Body of pancreas (tissue), 4 donors: ENCODE data around the gene KRTAP5-7. TPM values are rescaled to one million over a fixed set of nuclear protein-coding genes. Genes with fewer than 3 reads are reported as not detected.
"Not testable (repeated sequence)": the region's sequence is repeated elsewhere in the genome, so short reads cannot be mapped to it uniquely, and the experiment has no call there.

Source experiments
- ATAC-seq: fragments of 150-250 bp; one replicate; pipeline ENCODE4 v1.9.1; 2016
- DNase-seq, 4 donors: peaks; one replicate each; pipeline ENCODE4 v3.0.0-alpha.2; 2019
- H3K27ac ChIP-seq, 4 donors: fragments of 200-600 bp; sonication (generic); 1 replicate in 3 of 4; 2 replicates in 1 of 4; pipeline versions ENCODE4 v1.5.1 to v1.6.1; 2016 to 2019; ENCODE audit warnings: mild to moderate bottlenecking in 1 of 4, mixed read lengths in 1 of 4, moderate library complexity in 1 of 4
- H3K27me3 ChIP-seq, 2 donors: fragments of 200-600 bp; sonication (generic); one replicate each; pipeline ENCODE4 v1.6.0; 2016; ENCODE audit warnings: mild to moderate bottlenecking in 1 of 2
- H3K36me3 ChIP-seq, 2 donors: fragments of 200-600 bp; sonication (generic); replicated peaks in 1 of 2; 2 replicates each; pipeline ENCODE4 v1.5.1; 2016; ENCODE audit warnings: low read depth in 2 of 2; ENCODE audit not compliant: insufficient read depth in 1 of 2
- H3K4me1 ChIP-seq: fragments of 200-600 bp; sonication (generic); one replicate; pipeline ENCODE4 v1.6.0; 2016
- H3K4me3 ChIP-seq, 2 donors: fragments of 200-600 bp; sonication (generic); 1 replicate in 1 of 2; 2 replicates in 1 of 2; pipeline ENCODE4 v1.5.1; 2016 to 2019
- H3K9me3 ChIP-seq, 3 donors: fragments of 200-600 bp; sonication (generic); 1 replicate in 2 of 3; 2 replicates in 1 of 3; pipeline ENCODE4 v1.5.1; 2016
- POLR2A ChIP-seq, 3 donors: fragments of 450-650 bp; IDR thresholded peaks; one replicate each; pipeline ENCODE4 v1.6.1; 2016; ENCODE audit warnings: antibody characterized with exemption in 3 of 3, mild to moderate bottlenecking in 2 of 3
- WGBS, 2 donors: methylation state at CpG; one replicate each; pipeline ENCODE4 v1.1.5; 2017; 5-methylcytosine and 5-hydroxymethylcytosine counted together
- intact Hi-C: fragments of 100-400 bp; cut with DNase I; formaldehyde crosslinking; loops from one replicate; pipeline ENCODE4 v1.15.1; 2023
- total RNA-seq, 2 donors: library from RNA; depleted of rRNA; stranded (reverse); fragments of >200 nt; gene quantifications; one replicate each; pipeline ENCODE4 v1.1.0, GENCODE V29; 2016
- TF ChIP-seq, protein P1 (sequence below), 7 experiments: fragments of 450-650 bp in 4 of 7; fragments of 200-600 bp in 3 of 7; sonication (generic) in 3 of 7; IDR thresholded peaks; one replicate each; pipeline ENCODE4 v1.5.1; 2016 to 2019; ENCODE audit warnings: antibody characterized with exemption in 7 of 7

KRTAP5-7 gene
- total RNA-seq, 2 donors from 2014 or later, result not detected

DNA sequence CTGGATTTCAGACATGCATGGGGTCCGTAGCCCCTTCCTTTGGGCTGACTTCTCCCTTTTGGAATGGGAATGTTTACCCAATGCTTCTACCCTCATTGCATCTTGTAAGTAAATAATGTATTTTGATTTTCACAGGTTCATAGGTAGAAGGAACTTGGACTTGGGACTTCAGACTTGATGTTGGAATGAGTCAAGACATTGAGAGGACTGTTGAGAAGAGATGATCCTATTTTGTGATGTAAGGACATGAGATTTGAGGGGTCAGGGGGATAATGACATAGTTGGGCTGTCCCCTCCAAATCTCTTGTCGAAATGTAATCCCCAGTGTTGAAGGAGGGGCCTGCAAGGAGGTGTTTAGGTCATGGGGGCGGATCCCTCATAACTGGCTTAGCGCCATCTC, 37.4 kb downstream of the KRTAP5-7 start:
- intact Hi-C loops, result no loop called here
- ATAC-seq, result no peak

DNA sequence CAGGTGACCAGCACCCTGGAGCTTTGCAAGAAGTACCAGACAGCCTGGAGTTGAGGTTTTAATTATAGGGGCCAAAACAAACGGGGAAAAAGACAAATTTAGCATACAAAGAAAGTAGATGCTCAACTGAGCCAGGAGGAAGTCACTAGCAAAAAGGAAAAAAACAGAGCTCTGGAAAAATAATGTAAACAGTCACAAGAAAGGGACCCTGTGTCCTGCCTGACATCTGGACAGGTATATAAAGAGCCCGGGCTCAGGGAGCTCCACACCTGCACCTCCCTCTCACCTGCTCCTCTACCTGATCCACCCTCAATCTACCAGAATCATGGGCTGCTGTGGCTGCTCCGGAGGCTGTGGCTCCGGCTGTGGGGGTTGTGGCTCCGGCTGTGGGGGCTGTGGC, 38.2 kb downstream of the KRTAP5-7 start, which contains the start of gene KRTAP5-10:
Gene KRTAP5-10 (plus strand): TSS at position 301 of the 400 bp plus-strand sequence. CDS start 25 bp downstream, at position 326.
- intact Hi-C loops, result no loop called here
- H3K9me3 ChIP-seq, result no peaks in the 10 kb centered on the region
- ATAC-seq (no peak), DNase-seq (no peak)
- no peak within 1 kb of the TSS for H3K27ac ChIP-seq
- no peaks in the 10 kb centered on the region for H3K36me3 ChIP-seq
- H3K27me3 ChIP-seq, result no peaks in the 10 kb centered on the region
- WGBS, 2 donors, result 61 to 77% methylated on average over 2 to 5 of the region's 5 CpGs
- TF ChIP-seq, protein P1, sequence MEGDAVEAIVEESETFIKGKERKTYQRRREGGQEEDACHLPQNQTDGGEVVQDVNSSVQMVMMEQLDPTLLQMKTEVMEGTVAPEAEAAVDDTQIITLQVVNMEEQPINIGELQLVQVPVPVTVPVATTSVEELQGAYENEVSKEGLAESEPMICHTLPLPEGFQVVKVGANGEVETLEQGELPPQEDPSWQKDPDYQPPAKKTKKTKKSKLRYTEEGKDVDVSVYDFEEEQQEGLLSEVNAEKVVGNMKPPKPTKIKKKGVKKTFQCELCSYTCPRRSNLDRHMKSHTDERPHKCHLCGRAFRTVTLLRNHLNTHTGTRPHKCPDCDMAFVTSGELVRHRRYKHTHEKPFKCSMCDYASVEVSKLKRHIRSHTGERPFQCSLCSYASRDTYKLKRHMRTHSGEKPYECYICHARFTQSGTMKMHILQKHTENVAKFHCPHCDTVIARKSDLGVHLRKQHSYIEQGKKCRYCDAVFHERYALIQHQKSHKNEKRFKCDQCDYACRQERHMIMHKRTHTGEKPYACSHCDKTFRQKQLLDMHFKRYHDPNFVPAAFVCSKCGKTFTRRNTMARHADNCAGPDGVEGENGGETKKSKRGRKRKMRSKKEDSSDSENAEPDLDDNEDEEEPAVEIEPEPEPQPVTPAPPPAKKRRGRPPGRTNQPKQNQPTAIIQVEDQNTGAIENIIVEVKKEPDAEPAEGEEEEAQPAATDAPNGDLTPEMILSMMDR (IDR thresholded peaks at IDR 0.05), result no peak
- TF ChIP-seq POLR2A (IDR thresholded peaks at IDR 0.05), result no peak
- H3K4me3 ChIP-seq, result no peak within 1 kb of the TSS
- H3K4me1 ChIP-seq, result no peaks in the 10 kb centered on the region

More for the DNA sequence above, 37.4 kb downstream of the KRTAP5-7 start:
- no peaks in the 10 kb centered on the region for H3K4me1 ChIP-seq
- no peak for TF ChIP-seq POLR2A (IDR thresholded peaks at IDR 0.05)
- no peak overlapping the region for H3K4me3 ChIP-seq
- DNase-seq, result no peak
- H3K36me3 ChIP-seq, result no peaks in the 10 kb centered on the region
- 86 to 91% methylated on average over 4 of the region's 4 CpGs for WGBS, 2 donors
- no peak overlapping the region for H3K27ac ChIP-seq
- no peaks in the 10 kb centered on the region for H3K9me3 ChIP-seq
- H3K27me3 ChIP-seq, result no peaks in the 10 kb centered on the region

DNA sequence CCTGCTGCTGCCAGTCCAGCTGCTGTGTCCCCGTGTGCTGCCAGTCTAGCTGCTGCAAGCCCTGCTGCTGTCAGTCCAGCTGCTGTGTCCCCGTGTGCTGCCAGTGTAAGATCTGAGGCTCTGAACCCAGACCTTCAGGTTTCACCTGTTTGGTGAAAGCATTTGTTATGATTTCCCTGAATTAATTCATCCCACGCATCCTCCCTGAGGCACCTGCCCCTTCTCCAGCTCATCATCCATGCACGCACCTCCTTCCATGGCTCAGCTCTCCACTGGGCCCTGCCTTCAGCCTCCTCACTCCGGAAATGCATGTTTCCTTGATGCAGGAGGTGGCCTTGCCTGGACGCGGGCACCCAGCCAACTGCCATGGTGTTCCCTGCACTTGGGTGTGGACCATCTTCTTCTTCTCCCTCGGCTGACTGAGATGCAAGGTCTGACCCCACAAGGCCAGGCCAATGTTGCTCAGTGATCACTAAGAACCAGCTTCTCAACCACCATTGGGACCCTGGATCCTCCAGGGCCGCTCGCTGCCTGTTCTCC, 39.1 kb downstream of the KRTAP5-7 start:
- Histone ChIP-seq H3K9me3 (no peaks in the 10 kb centered on the region), H3K36me3 (no peaks in the 10 kb centered on the region), H3K27me3 (no peaks in the 10 kb centered on the region), H3K27ac (no peak overlapping the region), H3K4me1 (no peaks in the 10 kb centered on the region), H3K4me3 (no peak overlapping the region)
- 80 to 82% methylated on average over 9 to 10 of the region's 10 CpGs for WGBS, 2 donors
- no peak for TF ChIP-seq POLR2A (IDR thresholded peaks at IDR 0.05)
- TF ChIP-seq, protein P1 (IDR thresholded peaks at IDR 0.05), result no peak
- intact Hi-C loops, result no loop called here
- ATAC-seq (no peak), DNase-seq (no peak)

DNA sequence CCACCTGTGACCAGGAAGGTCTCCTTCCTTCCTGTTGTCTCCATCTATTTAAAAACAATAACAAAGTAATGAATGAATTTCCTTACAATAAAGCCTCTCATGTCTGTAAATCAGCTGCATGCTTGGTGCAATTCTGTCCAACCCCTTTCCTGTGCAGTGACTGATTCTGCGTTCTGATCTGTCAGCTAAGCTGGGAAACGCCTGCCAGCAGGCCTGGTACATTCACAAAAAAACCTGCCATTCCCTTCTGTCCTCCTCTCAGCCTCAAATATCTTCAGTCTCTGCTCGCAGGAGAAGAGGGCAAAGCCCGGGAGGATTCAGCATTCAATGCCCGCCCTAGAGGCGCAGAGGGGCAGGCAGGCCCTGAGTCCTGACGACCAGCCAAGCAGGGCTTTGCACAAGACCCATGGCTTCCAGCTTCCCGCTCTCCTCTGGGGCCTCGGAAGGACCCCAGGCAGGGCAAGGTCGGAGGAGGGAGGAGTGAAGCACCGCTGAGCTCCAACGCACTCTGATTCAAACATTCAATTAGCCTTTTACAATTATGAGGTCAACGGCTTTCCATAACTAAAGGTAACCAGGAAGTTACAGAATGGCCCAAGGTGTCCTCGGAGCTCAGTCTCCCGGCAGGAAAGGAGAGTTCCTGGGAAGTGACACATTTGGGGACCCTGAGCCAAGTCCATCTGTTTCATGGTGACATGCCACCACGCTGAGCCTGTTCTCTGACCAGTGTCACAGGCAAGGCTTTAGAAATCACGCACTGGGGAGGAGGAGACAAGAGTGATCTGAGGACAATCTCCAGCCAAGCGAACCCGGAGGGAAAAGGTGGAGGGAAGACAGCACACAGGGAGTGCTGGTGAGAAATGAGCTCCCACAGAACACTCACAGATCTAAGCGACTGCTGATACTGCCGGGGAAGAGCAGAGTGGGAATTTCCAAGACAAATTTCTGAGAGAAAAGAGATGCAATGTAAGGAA, 39.8 kb downstream of the KRTAP5-7 start:
- H3K9me3 ChIP-seq, H3K4me1 ChIP-seq, DNase-seq, intact Hi-C loops, H3K27me3 ChIP-seq, H3K27ac ChIP-seq, H3K36me3 ChIP-seq, H3K4me3 ChIP-seq, ATAC-seq: not testable (repeated sequence)
- 61 to 70% methylated on average over 10 to 19 of the region's 21 CpGs for WGBS, 2 donors

DNA sequence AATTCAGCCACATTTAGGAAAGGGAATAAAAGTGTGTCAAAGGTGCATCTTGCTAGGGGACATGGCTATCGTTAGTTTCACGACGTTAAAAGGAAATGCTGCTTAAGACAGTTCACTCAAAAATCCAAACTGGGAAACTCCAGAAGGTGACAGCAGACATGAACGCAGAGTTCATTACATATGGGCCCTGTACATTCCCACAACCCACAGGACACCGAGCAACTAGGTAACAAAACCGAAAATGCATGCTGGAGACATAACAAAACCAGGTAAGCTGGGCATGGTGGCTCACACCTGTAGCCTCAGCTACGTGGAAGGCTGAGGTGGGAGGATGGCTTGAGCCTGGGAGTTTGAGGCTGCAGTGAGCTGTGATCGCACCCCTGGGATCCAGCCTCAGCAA, 40.6 kb downstream of the KRTAP5-7 start:
- 71 to 76% methylated on average over 7 to 8 of the region's 8 CpGs for WGBS, 2 donors
- intact Hi-C loops, ATAC-seq, DNase-seq, H3K27me3 ChIP-seq, H3K27ac ChIP-seq, H3K36me3 ChIP-seq, H3K4me1 ChIP-seq, H3K4me3 ChIP-seq, H3K9me3 ChIP-seq: not testable (repeated sequence)

DNA sequence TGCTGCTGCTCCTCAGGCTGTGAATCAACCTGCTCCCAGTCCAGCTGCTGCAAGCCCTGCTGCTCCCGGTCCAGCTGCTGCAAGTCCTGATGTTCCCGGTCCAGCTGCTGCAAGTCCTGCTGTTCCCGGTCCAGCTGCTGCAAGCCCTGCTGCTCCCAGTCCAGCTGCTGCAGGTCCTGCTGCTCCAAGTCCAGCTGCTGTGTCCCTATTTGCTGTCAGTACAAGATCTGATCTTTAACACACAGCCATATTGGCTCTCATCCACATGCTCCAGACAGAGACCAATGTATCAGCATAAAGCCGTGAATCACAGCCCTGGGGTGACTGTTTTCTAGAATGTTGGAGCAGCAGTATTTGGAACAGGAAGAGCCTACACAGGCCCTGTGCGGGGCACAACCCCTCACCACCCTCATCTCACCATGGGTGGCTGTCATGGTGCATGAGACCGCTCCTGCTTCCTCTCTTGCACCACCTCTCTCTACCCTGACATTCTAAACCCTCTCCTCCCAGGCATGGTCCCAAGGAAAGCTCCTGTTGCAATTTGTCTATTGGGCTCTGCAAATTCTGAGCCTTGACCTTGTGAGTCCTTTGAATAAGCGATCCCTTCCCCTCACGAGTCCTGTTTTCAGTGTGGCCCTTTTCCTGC, 41.8 kb downstream of the KRTAP5-7 start:
- no peak for TF ChIP-seq POLR2A (IDR thresholded peaks at IDR 0.05)
- Histone ChIP-seq H3K4me3 (no peak overlapping the region), H3K4me1 (no peaks in the 10 kb centered on the region), H3K36me3 (no peaks in the 10 kb centered on the region), H3K9me3 (no peaks in the 10 kb centered on the region), H3K27ac (no peak overlapping the region), H3K27me3 (no peaks in the 10 kb centered on the region)
- intact Hi-C loops, result no loop called here
- ATAC-seq (no peak), DNase-seq (peak in 2 of 4 donors; percentile 17 to 40)
- 62 to 63% methylated on average over 8 of the region's 8 CpGs for WGBS, 2 donors

DNA sequence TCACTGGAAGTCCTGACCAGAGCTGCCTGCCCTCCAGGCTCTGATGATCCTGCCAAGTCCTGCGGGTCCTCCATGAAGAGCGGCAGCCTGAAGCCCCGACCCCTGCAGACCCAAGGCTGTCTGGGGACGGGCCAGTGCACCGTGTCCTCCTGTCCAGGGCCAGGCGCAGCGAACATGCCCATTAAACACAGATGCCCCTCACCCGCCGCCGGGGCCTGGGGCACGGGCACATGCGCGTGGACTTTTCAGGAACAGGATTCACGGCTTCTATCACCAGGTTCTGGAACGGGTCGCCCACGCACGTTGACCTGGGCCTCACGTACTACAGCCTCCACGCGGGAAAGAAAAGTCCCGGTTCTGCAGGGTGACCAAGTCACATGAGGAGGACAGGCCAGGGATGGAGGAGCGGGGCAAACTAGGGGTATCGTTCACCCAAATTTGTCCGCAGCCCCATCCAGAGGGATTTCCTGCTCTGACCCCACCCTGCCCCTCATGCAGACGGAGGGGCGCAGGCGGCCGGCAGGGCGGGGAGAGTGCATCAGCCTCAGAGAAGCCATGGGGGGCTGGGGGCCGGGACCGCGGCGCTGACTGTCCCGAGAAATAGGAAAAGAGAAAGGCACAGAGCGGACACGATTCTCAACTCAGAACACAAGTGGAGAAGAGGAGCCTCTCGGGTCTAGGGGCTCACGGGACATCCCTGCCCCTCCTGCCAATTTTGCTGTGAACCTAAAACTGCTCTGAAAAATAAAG, 44.2 kb downstream of the KRTAP5-7 start:
- H3K36me3 ChIP-seq, DNase-seq, H3K27me3 ChIP-seq, ATAC-seq, H3K4me1 ChIP-seq, intact Hi-C loops, H3K27ac ChIP-seq, H3K4me3 ChIP-seq, H3K9me3 ChIP-seq: not testable (repeated sequence)
- 78 to 85% methylated on average over 22 to 26 of the region's 39 CpGs for WGBS, 2 donors
